HCT116 (cell line): ENCODE data around the gene FURIN.

Source experiments
- POLR2A ChIP-seq: IDR thresholded peaks from 2 replicates; pipeline ENCODE4 v1.7.0; 2011; ENCODE audit warnings: borderline replicate concordance; ENCODE audit not compliant: insufficient read depth, insufficient read length; ENCODE audit errors: extremely low read depth
- RAD21 ChIP-seq: IDR thresholded peaks from 2 replicates; pipeline ENCODE4 v1.6.1; 2012; ENCODE audit warnings: low read depth, mild to moderate bottlenecking
- SP1 ChIP-seq: IDR thresholded peaks from 2 replicates; pipeline ENCODE4 v1.6.1; 2012; ENCODE audit warnings: low read depth
- ZFX ChIP-seq: fragments of 450-650 bp; IDR thresholded peaks from 2 replicates; pipeline ENCODE4 v1.6.1; 2017
- TF ChIP-seq, protein P1 (sequence below), 3 experiments: fragments of 200-600 bp in 1 of 3; sonication (generic) in 1 of 3; IDR thresholded peaks in 2 of 3; conservative IDR thresholded peaks in 1 of 3; 2 replicates each; pipeline ENCODE4 v1.5.1; 2012 to 2017; ENCODE audit warnings: low read depth in 2 of 3, low read length in 2 of 3, antibody characterized with exemption in 1 of 3, borderline replicate concordance in 1 of 3, control low read depth in 1 of 3, mild to moderate bottlenecking in 1 of 3, mixed read lengths in 1 of 3, mixed run types in 1 of 3, moderate library complexity in 1 of 3; ENCODE audit not compliant: insufficient read depth in 1 of 3
- TF ChIP-seq, protein P2 (sequence below): IDR thresholded peaks from 2 replicates; pipeline ENCODE4 v1.6.1; 2011; ENCODE audit warnings: mild to moderate bottlenecking, low read length, moderate library complexity; ENCODE audit not compliant: insufficient replicate concordance; ENCODE audit errors: extremely low read depth
- TF ChIP-seq, protein P3 (sequence below): IDR thresholded peaks from 2 replicates; pipeline ENCODE4 v1.6.1; 2012; ENCODE audit warnings: low read depth

DNA sequence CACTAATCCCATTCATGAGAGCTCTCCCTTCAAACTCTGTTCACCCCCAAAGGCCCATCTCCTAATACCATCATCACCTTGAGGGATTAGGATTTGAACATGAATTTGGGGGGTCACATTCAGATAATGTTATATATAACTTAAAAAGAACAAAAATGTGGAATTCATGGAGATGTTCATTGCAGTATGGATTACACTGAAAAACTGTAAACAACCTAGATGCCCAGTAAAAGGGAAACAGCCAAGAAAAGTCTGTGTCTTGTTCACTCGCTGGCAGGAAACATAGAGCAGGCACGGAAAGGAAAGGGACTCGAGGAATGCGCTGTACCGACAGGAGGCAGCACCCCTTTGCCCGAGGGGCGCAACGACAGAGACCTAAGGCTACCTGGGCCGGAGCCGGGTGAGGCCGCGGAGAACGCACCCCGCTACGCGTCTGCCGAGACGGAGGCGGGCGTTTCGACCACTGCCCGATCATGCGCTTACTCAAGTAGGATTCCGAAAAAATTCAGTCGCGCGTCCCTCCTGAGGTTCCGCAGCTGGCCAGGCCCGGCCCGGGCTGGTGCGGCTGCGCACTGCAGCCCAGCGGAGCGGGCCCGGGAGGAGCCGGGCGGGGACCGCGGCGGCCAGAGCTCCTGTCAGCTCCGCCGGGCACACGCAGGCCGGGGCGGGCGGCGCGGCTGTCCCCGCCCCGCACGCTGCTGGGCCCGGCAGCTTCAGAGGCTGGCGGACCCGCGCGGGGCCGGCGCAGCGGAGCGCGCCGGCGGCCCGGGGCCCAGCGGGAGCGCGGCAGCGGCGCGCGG lies 33.9 kb downstream of the FURIN start:
- TF ChIP-seq RAD21 (peak; percentile 54), SP1 (no peak), POLR2A (peak; percentile 86), ZFX (peak; percentile 94)
- TF ChIP-seq, protein P1, sequence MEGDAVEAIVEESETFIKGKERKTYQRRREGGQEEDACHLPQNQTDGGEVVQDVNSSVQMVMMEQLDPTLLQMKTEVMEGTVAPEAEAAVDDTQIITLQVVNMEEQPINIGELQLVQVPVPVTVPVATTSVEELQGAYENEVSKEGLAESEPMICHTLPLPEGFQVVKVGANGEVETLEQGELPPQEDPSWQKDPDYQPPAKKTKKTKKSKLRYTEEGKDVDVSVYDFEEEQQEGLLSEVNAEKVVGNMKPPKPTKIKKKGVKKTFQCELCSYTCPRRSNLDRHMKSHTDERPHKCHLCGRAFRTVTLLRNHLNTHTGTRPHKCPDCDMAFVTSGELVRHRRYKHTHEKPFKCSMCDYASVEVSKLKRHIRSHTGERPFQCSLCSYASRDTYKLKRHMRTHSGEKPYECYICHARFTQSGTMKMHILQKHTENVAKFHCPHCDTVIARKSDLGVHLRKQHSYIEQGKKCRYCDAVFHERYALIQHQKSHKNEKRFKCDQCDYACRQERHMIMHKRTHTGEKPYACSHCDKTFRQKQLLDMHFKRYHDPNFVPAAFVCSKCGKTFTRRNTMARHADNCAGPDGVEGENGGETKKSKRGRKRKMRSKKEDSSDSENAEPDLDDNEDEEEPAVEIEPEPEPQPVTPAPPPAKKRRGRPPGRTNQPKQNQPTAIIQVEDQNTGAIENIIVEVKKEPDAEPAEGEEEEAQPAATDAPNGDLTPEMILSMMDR (IDR thresholded peaks at IDR 0.05 in 2 of 3, conservative IDR thresholded peaks at IDR 0.05 in 1 of 3; ENCODE audit: borderline replicate concordance in 1 of 3, insufficient read depth in 1 of 3, low read depth in 2 of 3, low read length in 2 of 3): peak; percentile 64 to 90 (median 74)
- TF ChIP-seq, protein P2, sequence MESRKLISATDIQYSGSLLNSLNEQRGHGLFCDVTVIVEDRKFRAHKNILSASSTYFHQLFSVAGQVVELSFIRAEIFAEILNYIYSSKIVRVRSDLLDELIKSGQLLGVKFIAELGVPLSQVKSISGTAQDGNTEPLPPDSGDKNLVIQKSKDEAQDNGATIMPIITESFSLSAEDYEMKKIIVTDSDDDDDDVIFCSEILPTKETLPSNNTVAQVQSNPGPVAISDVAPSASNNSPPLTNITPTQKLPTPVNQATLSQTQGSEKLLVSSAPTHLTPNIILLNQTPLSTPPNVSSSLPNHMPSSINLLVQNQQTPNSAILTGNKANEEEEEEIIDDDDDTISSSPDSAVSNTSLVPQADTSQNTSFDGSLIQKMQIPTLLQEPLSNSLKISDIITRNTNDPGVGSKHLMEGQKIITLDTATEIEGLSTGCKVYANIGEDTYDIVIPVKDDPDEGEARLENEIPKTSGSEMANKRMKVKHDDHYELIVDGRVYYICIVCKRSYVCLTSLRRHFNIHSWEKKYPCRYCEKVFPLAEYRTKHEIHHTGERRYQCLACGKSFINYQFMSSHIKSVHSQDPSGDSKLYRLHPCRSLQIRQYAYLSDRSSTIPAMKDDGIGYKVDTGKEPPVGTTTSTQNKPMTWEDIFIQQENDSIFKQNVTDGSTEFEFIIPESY: no peak
- TF ChIP-seq, protein P3, sequence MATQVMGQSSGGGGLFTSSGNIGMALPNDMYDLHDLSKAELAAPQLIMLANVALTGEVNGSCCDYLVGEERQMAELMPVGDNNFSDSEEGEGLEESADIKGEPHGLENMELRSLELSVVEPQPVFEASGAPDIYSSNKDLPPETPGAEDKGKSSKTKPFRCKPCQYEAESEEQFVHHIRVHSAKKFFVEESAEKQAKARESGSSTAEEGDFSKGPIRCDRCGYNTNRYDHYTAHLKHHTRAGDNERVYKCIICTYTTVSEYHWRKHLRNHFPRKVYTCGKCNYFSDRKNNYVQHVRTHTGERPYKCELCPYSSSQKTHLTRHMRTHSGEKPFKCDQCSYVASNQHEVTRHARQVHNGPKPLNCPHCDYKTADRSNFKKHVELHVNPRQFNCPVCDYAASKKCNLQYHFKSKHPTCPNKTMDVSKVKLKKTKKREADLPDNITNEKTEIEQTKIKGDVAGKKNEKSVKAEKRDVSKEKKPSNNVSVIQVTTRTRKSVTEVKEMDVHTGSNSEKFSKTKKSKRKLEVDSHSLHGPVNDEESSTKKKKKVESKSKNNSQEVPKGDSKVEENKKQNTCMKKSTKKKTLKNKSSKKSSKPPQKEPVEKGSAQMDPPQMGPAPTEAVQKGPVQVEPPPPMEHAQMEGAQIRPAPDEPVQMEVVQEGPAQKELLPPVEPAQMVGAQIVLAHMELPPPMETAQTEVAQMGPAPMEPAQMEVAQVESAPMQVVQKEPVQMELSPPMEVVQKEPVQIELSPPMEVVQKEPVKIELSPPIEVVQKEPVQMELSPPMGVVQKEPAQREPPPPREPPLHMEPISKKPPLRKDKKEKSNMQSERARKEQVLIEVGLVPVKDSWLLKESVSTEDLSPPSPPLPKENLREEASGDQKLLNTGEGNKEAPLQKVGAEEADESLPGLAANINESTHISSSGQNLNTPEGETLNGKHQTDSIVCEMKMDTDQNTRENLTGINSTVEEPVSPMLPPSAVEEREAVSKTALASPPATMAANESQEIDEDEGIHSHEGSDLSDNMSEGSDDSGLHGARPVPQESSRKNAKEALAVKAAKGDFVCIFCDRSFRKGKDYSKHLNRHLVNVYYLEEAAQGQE: no peak
